GM21619 (cell line): ENCODE data around the gene PSMD13.
A peak's percentile ranks its signal among the peaks of the same experiment; 100 is the strongest.
"Not testable (repeated sequence)": the region's sequence is repeated elsewhere in the genome, so short reads cannot be mapped to it uniquely, and the experiment has no call there.

Experiments used
- ATAC-seq: cut with Tn5 transposase; IDR thresholded peaks from one replicate; pipeline ENCODE4 v1.9.1; 2021; ENCODE audit not compliant: unreplicated experiment

Gene PSMD13

GRCh38 chr11:285894-286220 is 49.1 kb downstream of the PSMD13 start:
- no peak for ATAC-seq

- not testable (repeated sequence) for ATAC-seq
Measured at GRCh38 chr11:286977-287820, 50.4 kb downstream of the PSMD13 start.

DNA sequence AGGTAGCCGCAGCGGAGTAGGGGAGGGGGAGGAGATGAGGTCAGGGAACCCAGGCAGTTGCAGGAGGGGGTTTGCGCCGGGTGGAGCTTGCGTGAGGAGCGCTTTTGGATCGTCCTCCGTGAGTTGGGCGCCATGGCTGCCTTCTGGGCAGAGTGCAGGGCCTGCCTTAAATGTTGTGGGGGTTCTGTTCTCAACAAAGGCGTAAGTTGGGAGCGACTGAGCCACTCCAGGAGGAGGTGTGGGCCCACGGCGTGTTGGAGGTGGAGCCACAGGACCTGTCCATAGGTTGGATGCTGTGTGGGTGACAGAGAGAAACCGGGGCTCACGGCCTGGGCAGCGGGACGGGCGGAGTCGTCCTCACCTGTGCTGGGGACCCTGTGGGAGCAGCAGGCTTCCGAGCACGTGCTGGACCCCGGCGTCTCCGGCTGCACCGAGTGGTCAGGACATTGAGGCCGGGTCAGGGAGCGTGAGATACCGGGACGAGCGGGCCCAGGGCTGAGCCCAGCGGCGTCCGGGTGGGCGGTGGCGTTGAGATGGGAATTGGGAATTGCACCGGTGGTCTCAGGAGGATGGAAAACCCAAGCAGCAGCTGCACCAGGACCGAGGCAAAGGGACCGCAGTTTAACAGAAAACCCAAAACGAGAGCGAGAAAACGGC is 51.2 kb downstream of the PSMD13 start:
- peak; percentile 15 for ATAC-seq

DNA sequence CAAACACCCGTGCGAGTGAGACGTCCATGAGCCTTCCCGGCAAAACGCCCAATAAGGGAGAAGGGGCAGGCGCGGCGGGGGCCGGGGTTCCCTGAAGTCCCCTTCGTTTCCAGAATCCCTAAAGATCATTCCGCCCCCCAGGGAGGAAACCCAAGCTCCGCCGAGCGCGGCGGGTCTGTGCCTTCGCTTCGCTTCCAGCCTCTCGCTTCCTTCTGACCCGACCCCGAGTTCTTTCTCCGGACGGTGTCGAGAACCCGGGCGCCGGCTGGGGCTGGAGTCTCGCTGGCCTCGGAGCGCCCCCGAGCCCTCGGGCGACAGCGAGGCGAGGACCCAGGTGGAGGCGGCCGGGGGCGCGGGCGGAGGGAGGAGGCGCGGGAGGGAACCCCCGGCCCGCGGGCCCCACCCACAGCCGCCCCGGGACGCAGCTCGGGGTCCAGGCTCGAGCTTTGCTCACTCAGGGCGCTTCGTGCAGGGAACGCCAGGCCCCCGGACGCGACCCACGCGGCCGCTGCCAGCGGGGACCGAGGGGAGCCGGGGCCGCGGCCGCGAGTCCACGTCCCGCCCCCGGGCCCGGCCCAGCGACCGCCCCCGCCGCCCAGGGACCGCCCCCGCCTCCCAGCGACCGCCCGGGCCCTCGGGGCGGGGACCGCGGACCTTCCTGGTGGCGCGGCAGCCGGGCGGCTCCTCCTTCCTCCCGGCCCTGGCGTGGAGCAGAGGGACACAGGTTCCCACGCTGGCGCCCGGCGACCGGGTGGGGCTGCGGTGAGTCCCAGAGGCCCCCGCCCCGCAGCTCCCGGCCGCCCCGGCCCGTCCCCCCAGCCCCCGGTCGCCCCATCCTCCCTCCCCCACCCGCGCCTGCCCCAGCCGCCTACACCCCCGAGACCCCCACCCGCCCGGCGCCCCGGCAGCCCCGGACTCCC is 52.0 kb downstream of the PSMD13 start, which contains the start of gene PGGHG:
PGGHG (plus strand) TSS at position 649 of the 920 bp plus-strand sequence. CDS start 691 bp downstream, outside the sequence.
- ATAC-seq = peak; percentile 55

DNA sequence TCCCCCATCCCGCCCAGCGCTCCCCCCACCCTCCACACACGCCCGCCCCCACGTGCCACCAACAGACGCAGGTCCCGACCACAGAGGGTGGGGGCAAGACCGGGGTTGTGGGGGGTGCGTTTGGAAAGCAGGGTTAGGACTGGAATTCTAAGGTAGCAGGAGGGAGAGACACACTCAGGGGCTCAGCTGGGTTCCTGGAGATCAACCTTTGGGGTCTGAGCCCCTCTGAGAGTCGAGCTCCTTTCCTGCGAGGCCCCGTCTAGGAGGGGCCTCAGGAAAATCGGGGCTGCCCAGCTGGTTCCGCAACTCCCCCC is 52.6 kb downstream of the PSMD13 start:
- no peak for ATAC-seq

DNA sequence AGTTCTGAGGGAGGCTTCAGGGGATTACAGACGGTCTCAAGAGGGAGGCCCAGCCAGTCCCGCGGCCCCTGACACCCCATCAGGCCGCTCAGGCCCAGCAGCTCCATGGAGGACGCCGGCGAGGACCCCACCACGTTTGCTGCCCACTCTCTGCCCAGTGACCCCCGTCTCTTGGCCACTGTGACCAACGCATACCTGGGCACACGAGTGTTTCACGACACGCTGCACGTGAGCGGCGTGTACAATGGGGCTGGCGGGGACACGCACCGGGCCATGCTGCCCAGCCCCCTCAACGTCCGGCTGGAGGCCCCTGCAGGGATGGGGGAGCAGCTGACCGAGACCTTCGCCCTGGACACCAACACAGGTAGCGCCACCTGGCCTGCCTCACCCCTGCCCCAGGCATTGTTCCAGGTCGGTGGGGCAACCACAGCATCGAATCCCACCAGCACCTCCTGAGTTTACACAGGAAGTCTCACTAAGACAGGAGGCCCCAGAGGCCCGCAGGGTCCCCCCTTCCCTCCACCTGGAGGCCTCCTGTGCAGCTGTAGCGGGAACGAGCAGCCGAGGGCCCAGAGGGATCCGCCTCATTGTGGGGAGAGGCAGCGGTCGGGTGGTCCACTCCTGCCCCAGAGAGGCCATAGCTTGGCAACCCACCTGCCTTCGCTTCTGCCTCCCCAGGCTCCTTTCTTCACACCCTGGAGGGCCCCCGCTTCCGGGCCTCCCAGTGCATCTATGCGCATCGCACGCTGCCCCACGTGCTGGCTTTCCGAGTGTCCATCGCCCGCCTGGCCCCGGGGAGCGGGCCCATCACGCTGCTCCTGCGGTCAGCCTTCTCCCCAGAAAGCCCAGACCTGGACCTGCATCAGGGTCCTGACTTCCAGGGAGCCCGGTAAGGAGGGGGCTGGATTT is 53.2 kb downstream of the PSMD13 start:
- ATAC-seq = no peak

DNA sequence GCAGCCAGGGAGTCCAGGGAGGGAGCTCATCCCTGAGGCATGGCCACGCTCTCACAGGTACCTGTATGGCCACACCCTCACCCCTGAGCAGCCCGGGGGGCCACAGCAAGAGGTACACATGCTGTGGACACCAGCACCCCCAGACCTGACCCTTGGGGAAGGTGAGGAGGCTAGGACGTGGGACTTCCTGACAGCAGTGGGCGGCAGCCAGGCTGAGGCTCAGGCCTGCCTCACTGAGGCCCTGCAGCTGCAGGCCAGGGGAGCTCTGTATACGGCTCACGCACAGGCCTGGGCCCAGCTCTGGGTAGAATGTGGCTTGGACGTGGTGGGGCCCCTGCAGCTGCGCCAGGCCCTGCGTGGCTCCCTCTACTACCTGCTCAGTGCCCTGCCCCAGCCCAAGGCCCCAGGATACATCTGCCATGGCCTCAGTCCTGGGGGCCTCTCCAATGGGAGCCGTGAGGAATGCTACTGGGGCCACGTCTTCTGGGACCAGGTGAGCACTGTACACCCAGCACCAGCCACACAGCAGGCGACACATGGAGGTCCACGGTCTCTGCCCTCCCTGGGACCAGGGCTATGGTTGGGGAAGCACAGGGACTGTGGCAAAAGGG is 54.0 kb downstream of the PSMD13 start:
- ATAC-seq = no peak

GRCh38 chr11:291281-292210 is 54.8 kb downstream of the PSMD13 start:
- ATAC-seq = no peak

- no peak for ATAC-seq
Measured at GRCh38 chr11:292211-293121, 55.7 kb downstream of the PSMD13 start.

DNA sequence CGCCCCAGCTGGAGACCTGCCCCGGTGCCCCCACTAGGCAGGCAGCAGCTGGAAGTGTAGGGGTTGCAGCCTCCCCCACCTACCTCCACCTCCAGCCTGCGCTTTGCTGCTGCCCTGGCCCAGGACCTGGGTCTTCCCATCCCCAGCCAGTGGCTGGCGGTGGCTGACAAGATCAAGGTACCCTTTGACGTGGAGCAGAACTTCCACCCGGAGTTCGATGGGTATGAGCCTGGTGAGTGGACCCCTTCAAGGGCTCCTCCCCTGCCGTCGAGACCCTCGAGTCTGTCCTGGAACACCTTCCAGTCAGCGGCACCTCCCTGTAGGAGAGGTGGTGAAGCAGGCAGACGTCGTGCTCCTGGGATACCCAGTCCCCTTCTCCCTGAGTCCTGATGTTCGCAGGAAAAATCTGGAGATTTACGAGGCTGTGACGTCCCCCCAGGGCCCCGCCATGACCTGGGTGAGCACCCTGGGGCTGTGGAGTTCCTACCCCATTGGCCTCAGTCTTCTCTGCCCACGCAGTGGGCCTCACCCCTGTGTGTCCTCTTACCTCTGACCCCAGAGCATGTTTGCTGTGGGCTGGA is 56.6 kb downstream of the PSMD13 start:
- ATAC-seq = no peak

DNA sequence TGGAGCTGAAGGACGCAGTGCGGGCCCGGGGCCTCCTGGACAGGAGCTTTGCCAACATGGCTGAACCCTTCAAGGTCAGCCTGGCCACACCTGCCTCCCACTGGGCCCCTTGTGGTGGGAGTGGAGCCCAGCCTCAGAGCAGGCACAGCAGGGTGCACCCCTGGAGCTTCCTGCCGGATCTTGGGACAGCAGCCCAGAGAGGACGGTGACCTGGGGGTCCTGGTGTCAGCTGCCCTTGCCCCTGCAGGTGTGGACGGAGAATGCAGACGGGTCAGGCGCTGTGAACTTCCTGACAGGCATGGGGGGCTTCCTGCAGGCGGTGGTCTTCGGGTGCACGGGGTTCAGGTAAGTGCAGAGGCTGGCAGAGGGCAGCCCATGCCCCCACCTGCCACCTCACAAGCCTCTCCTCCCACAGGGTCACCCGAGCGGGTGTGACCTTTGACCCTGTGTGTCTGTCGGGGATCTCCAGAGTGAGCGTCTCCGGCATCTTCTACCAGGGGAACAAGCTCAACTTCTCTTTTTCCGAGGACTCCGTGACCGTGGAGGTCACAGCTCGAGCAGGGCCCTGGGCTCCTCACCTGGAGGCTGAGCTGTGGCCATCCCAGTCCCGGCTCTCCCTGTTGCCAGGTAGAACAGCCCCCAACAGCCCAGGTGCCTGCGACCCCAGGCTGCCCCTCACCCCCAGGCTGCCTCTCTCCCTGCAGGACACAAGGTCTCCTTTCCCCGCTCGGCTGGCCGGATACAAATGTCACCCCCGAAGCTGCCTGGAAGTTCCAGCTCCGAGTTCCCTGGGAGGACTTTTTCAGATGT is 57.3 kb downstream of the PSMD13 start:
- ATAC-seq = no peak

GRCh38 chr11:294780-295179 is 58.0 kb downstream of the PSMD13 start:
- no peak for ATAC-seq

GRCh38 chr11:295351-296170 is 58.8 kb downstream of the PSMD13 start:
- ATAC-seq = no peak

GRCh38 chr11:296171-297050 is 59.6 kb downstream of the PSMD13 start:
- ATAC-seq = no peak

- no peak for ATAC-seq
Measured at GRCh38 chr11:297051-297585, 60.3 kb downstream of the PSMD13 start.
